ENCODE data around the gene BBOF1.
A peak's percentile ranks its signal among the peaks of the same experiment; 100 is the strongest.

BBOF1 gene

DNA sequence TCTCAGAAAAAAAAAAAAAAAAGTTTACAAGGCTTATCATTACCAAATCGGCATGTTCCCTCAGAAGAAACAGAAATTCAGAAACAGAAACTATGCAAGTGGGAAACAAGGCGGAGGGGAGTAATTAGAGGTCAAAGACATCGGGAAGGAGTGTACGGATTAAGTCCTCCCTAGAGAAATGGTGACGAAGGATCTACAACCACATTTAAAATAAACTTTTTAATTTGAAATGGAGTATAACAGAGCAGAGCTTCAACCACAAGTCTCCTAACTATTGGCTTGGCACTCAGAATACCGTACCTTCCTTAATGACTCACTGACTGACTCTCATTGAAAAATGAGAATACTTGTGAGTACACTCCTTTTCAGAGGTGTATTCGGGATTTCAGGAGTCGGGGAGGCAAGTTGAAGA lies 969 bp upstream of the BBOF1 start:
- Histone ChIP-seq H2AFZ (ENCODE audit: low read depth, low read length) (peak overlapping the region; percentile 86), H3K79me2 (ENCODE audit: low read length) (no peaks in the 10 kb centered on the region), H3K4me2 (ENCODE audit: low read length) (peak overlapping the region; percentile 67), H3K27ac (ENCODE audit: low read length) (no peak overlapping the region), H3K9ac (ENCODE audit: low read length) (peak overlapping the region; percentile 96), H3K27me3 (ENCODE audit: low read depth, low read length) (no peaks in the 10 kb centered on the region), H4K20me1 (ENCODE audit: insufficient read depth, low read length) (no peaks in the 10 kb centered on the region), H3K36me3 (replicated peaks; ENCODE audit: low read depth, low read length) (no peaks in the 10 kb centered on the region), H3K4me3 (ENCODE audit: low read length) (peak overlapping the region; percentile 97), H3K9me3 (ENCODE audit: insufficient read depth, low read length) (no peaks in the 10 kb centered on the region), H3K4me1 (ENCODE audit: low read length) (peaks cover 4% of the 10 kb centered on the region; the same call in 1 of the 2 replicates)
- TF ChIP-seq EZH2phosphoT487 (IDR thresholded peaks at IDR 0.05; ENCODE audit: low read depth), result no peak
- TF ChIP-seq, protein P1, sequence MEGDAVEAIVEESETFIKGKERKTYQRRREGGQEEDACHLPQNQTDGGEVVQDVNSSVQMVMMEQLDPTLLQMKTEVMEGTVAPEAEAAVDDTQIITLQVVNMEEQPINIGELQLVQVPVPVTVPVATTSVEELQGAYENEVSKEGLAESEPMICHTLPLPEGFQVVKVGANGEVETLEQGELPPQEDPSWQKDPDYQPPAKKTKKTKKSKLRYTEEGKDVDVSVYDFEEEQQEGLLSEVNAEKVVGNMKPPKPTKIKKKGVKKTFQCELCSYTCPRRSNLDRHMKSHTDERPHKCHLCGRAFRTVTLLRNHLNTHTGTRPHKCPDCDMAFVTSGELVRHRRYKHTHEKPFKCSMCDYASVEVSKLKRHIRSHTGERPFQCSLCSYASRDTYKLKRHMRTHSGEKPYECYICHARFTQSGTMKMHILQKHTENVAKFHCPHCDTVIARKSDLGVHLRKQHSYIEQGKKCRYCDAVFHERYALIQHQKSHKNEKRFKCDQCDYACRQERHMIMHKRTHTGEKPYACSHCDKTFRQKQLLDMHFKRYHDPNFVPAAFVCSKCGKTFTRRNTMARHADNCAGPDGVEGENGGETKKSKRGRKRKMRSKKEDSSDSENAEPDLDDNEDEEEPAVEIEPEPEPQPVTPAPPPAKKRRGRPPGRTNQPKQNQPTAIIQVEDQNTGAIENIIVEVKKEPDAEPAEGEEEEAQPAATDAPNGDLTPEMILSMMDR (IDR thresholded peaks at IDR 0.05; ENCODE audit: low read depth, low read length), result no peak

DNA sequence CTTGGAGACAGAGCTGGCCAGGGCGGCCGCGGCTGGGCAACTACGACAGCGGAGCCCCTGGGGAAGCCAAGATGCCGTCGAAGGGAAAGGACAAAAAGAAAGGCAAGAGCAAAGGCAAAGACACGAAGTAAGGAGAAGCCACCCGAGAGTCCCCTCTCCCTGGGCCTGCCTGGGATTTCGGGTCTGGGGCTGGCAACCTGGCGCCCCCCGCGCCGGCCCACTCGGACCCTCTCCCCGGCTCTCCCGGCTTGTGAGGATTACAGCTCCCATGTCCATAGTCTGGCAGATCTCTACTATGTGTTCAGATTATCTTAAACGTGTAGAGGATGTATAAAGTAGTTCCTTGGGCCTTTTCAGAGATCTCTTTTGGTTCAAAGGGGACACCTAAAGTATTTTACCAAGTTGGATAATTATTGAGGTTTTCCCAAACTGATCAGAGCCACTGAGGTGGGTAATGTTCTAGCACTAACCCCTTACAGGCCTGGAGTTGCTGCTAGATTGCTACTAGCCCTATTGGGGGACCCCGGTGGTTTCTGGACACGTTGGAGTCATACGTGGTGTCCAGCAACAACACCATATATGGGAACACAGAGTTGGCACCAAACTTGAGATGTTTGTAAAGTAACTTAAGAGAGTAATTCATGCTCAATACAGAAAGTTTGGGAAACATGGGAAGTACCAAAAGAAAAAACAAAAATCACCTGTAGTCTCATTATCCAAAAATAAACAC lies 424 bp downstream of the BBOF1 start:
- Histone ChIP-seq H3K27ac (ENCODE audit: low read length) (no peak overlapping the region), H3K4me3 (ENCODE audit: low read length) (peak overlapping the region; percentile 97), H3K27me3 (ENCODE audit: low read depth, low read length) (no peaks in the 10 kb centered on the region), H4K20me1 (ENCODE audit: insufficient read depth, low read length) (no peaks in the 10 kb centered on the region), H3K79me2 (ENCODE audit: low read length) (no peaks in the 10 kb centered on the region), H3K9ac (ENCODE audit: low read length) (peak overlapping the region; percentile 67), H3K4me2 (ENCODE audit: low read length) (peak overlapping the region; percentile 93), H3K4me1 (ENCODE audit: low read length) (peaks cover 4% of the 10 kb centered on the region; the same call in 1 of the 2 replicates), H2AFZ (ENCODE audit: low read depth, low read length) (peak overlapping the region; percentile 94), H3K9me3 (ENCODE audit: insufficient read depth, low read length) (no peaks in the 10 kb centered on the region), H3K36me3 (replicated peaks; ENCODE audit: low read depth, low read length) (no peaks in the 10 kb centered on the region)
- TF ChIP-seq, protein P1 (IDR thresholded peaks at IDR 0.05; ENCODE audit: low read depth, low read length), result no peak
- no peak for TF ChIP-seq EZH2phosphoT487 (IDR thresholded peaks at IDR 0.05; ENCODE audit: low read depth)

DNA sequence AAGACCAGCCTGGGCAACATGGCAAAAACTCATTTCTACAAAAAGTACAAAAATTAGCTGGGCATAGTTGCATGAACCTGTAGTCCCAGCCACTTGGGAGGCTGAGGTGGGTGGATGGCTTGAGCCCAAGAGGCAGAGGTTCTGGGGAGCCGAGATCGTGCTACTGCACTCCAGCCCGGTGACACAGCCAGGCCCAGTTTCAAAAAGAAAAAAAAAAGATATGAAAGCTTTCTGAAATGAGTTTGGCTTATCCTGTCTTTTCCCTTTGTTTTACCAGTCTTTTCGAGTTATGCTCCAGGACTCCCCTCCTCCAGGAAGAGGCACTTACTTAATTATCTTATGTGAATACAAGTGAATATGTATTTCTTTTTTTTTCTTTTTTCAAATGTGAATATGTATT lies 3.2 kb downstream of the BBOF1 start:
- peaks cover 4% of the 10 kb centered on the region; the same call in 1 of the 2 replicates for H3K4me1 ChIP-seq (ENCODE audit: low read length)
- H3K9me3 ChIP-seq (ENCODE audit: insufficient read depth, low read length), result no peaks in the 10 kb centered on the region
- no peaks in the 10 kb centered on the region for H3K36me3 ChIP-seq (replicated peaks; ENCODE audit: low read depth, low read length)
- no peak overlapping the region for H3K27ac ChIP-seq (ENCODE audit: low read length)
- TF ChIP-seq EZH2phosphoT487 (IDR thresholded peaks at IDR 0.05; ENCODE audit: low read depth), result no peak
- TF ChIP-seq, protein P1 (IDR thresholded peaks at IDR 0.05; ENCODE audit: low read depth, low read length), result no peak
- no peaks in the 10 kb centered on the region for H4K20me1 ChIP-seq (ENCODE audit: insufficient read depth, low read length)
- H3K27me3 ChIP-seq (ENCODE audit: low read depth, low read length), result no peaks in the 10 kb centered on the region
- H3K4me3 ChIP-seq (ENCODE audit: low read length), result no peak overlapping the region
- H3K9ac ChIP-seq (ENCODE audit: low read length), result no peak overlapping the region
- H2AFZ ChIP-seq (ENCODE audit: low read depth, low read length), result no peak overlapping the region
- H3K79me2 ChIP-seq (ENCODE audit: low read length), result no peaks in the 10 kb centered on the region
- no peak overlapping the region for H3K4me2 ChIP-seq (ENCODE audit: low read length)

DNA sequence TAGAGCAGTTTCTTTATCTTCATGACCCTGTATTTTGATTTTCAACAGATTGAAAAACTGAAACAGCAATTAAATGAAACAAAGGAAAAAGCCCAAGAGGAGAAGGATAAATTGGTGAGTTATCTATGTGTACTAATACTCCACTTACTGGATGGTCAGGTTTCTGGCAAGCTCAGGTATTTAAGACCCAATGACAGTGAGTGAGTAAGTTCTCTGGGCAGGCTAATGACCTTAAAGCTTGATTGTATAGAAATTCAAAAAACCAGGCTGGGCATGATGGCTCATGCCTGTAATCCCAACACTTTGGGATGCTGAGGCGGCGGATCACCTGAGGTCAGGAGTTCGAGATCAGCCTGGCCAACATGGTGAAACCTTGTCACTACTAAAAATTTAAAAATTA lies 10.0 kb downstream of the BBOF1 start:
- no peak overlapping the region for H3K4me3 ChIP-seq (ENCODE audit: low read length)

More for the DNA sequence above, 10.0 kb downstream of the BBOF1 start:
- Histone ChIP-seq H3K4me1 (ENCODE audit: low read length) (peaks cover 5% of the 10 kb centered on the region; the same call in 1 of the 2 replicates), H2AFZ (ENCODE audit: low read depth, low read length) (no peak overlapping the region), H3K9me3 (ENCODE audit: insufficient read depth, low read length) (no peaks in the 10 kb centered on the region), H3K27me3 (ENCODE audit: low read depth, low read length) (no peaks in the 10 kb centered on the region), H4K20me1 (ENCODE audit: insufficient read depth, low read length) (no peaks in the 10 kb centered on the region), H3K4me2 (ENCODE audit: low read length) (no peak overlapping the region), H3K79me2 (ENCODE audit: low read length) (no peaks in the 10 kb centered on the region), H3K27ac (ENCODE audit: low read length) (no peak overlapping the region), H3K36me3 (replicated peaks; ENCODE audit: low read depth, low read length) (no peaks in the 10 kb centered on the region), H3K9ac (ENCODE audit: low read length) (no peak overlapping the region)
- TF ChIP-seq, protein P1 (IDR thresholded peaks at IDR 0.05; ENCODE audit: low read depth, low read length), result no peak
- no peak for TF ChIP-seq EZH2phosphoT487 (IDR thresholded peaks at IDR 0.05; ENCODE audit: low read depth)
